ENCODE data around the gene PRR35. TPM values are rescaled to one million over a fixed set of nuclear protein-coding genes. Genes with fewer than 3 reads are reported as not detected.

The PRR35 gene
- polyA plus RNA-seq, 1 experiment = not detected

DNA sequence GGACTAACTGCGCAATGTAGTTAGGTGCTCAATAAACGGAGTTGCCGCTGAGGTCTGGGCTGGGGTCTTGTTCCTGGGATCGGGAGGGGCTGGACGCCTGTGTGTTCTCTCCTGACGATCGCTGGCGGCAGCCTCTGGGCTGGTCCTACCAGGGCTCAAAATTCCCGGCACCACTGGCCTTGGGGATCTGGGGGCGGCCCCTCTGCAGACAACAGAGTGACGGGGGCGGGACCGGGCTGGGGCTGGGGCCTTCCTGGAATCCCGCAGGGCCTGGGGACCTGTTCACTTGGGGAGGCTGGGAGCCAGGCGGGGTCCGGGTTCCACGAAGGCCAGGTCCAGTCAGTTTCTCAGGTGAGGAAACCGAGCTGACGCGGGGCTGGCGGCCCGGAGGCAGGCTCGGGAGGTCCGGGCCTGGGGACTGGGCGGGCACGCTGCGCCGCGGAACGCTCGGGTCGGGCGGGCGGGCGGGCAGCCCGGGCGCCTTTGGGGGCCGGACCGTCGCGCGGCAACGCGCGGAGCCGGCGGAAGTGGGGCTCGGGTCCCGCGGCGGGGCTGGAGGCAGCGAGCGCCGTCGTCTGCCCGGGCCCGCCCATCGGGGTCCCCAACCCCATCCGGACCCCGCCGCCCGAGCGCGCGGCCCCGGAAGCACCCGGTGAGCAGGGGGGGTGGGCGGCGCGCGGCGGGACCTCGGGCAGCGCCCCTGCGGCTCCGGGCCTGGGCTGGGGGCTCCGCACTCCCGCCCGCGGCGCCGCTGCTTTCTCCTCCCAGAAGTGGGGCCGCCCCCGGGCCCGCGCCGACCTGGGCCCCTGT, 9.5 kb downstream of the PRR35 start, which contains the start of gene PIGQ:
PIGQ (plus strand) TSS at position 524 of the 810 bp plus-strand sequence. CDS start 4,107 bp downstream, outside the sequence.
- ChIA-PET CTCF (interaction anchor here (0.6 kb wide), 1 partner anchor 163 kb away, joined by 3 read pairs; no protein-coding TSS in a partner anchor), POLR2A (no interaction called here)
- no peaks in the 10 kb centered on the region for H3K27me3 ChIP-seq (ENCODE audit: control insufficient read depth, insufficient read depth, low read length)
- no peaks in the 10 kb centered on the region for H3K9me3 ChIP-seq (ENCODE audit: control insufficient read depth, insufficient read depth, low read length)
- TF ChIP-seq, protein P1, sequence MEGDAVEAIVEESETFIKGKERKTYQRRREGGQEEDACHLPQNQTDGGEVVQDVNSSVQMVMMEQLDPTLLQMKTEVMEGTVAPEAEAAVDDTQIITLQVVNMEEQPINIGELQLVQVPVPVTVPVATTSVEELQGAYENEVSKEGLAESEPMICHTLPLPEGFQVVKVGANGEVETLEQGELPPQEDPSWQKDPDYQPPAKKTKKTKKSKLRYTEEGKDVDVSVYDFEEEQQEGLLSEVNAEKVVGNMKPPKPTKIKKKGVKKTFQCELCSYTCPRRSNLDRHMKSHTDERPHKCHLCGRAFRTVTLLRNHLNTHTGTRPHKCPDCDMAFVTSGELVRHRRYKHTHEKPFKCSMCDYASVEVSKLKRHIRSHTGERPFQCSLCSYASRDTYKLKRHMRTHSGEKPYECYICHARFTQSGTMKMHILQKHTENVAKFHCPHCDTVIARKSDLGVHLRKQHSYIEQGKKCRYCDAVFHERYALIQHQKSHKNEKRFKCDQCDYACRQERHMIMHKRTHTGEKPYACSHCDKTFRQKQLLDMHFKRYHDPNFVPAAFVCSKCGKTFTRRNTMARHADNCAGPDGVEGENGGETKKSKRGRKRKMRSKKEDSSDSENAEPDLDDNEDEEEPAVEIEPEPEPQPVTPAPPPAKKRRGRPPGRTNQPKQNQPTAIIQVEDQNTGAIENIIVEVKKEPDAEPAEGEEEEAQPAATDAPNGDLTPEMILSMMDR (IDR thresholded peaks at IDR 0.05; ENCODE audit: low read depth, low read length) = no peak
- H3K4me3 ChIP-seq (ENCODE audit: low read depth, low read length) = peak within 1 kb of the TSS; percentile 76
- peak within 1 kb of the TSS; percentile 61 for H3K27ac ChIP-seq (ENCODE audit: low read depth, low read length)
- DNase-seq (ENCODE audit: low read depth, low spot score) = no peak

DNA sequence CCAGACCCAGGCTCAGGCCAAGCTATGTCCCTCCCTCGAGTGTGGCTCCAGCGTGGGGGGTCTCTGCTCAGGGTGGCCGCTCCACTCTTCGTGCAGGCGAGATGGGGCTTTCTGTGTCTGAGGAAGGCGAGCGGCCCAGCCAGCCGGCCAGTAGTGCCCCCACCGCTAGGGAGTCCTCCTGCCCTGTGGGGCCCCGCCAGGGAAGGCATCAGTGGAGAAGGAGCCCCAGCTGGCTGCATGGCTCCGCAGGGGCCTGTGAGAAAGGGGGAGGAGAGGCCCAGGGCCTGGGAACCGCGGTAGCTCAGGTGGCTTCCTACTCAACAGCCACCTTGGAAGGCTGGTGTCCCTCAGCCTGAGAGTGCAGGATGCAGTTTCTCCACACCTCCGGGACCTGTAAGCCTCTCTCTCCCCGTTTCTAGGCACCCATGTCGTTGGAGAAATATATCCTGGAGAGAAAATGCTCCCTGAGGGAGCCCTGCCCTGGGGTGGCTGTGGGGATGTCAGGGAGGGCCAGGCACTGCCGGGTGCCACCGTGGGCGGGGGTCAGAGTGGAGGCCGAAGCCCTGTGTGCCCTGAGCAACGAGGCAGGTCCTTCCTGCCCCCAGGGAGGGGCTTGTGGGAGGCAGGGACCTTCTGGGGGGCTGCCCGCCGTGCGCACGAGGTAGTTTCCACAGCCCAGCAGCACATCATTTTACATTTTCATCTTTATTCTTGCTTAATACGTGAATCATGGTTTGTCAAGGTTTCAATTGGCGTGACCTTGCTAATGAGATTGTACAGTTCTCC, 12.9 kb downstream of the PRR35 start:
- CTCF ChIA-PET = no interaction called here
- H3K27me3 ChIP-seq (ENCODE audit: control insufficient read depth, insufficient read depth, low read length) = no peaks in the 10 kb centered on the region
- TF ChIP-seq, protein P1 (IDR thresholded peaks at IDR 0.05; ENCODE audit: low read depth, low read length) = no peak
- no peak overlapping the region for H3K27ac ChIP-seq (ENCODE audit: low read depth, low read length)
- no peak for DNase-seq (ENCODE audit: low read depth, low spot score)
- H3K4me3 ChIP-seq (ENCODE audit: low read depth, low read length) = no peak overlapping the region
- H3K9me3 ChIP-seq (ENCODE audit: control insufficient read depth, insufficient read depth, low read length) = no peaks in the 10 kb centered on the region; the same call in 1 of the 2 replicates
- POLR2A ChIA-PET = no interaction called here

DNA sequence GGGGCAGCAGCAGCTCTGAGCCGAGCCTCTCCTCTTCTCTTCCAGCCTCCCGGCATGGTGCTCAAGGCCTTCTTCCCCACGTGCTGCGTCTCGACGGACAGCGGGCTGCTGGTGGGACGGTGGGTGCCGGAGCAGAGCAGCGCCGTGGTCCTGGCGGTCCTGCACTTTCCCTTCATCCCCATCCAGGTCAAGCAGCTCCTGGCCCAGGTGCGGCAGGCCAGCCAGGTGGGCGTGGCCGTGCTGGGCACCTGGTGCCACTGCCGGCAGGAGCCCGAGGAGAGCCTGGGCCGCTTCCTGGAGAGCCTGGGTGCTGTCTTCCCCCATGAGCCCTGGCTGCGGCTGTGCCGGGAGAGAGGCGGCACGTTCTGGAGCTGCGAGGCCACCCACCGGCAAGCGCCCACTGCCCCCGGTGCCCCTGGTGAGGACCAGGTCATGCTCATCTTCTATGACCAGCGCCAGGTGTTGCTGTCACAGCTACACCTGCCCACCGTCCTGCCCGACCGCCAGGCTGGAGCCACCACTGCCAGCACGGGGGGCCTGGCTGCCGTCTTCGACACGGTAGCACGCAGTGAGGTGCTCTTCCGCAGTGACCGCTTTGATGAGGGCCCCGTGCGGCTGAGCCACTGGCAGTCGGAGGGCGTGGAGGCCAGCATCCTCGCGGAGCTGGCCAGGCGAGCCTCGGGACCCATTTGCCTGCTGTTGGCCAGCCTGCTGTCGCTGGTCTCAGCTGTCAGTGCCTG, 14.0 kb downstream of the PRR35 start:
- TF ChIP-seq, protein P1 (IDR thresholded peaks at IDR 0.05; ENCODE audit: low read depth, low read length) = no peak
- no peak overlapping the region for H3K27ac ChIP-seq (ENCODE audit: low read depth, low read length)
- H3K4me3 ChIP-seq (ENCODE audit: low read depth, low read length) = no peak overlapping the region
- DNase-seq (ENCODE audit: low read depth, low spot score) = no peak
- CTCF ChIA-PET = no interaction called here
- no peaks in the 10 kb centered on the region; the same call in 1 of the 2 replicates for H3K9me3 ChIP-seq (ENCODE audit: control insufficient read depth, insufficient read depth, low read length)
- no peaks in the 10 kb centered on the region for H3K27me3 ChIP-seq (ENCODE audit: control insufficient read depth, insufficient read depth, low read length)
- POLR2A ChIA-PET = no interaction called here

DNA sequence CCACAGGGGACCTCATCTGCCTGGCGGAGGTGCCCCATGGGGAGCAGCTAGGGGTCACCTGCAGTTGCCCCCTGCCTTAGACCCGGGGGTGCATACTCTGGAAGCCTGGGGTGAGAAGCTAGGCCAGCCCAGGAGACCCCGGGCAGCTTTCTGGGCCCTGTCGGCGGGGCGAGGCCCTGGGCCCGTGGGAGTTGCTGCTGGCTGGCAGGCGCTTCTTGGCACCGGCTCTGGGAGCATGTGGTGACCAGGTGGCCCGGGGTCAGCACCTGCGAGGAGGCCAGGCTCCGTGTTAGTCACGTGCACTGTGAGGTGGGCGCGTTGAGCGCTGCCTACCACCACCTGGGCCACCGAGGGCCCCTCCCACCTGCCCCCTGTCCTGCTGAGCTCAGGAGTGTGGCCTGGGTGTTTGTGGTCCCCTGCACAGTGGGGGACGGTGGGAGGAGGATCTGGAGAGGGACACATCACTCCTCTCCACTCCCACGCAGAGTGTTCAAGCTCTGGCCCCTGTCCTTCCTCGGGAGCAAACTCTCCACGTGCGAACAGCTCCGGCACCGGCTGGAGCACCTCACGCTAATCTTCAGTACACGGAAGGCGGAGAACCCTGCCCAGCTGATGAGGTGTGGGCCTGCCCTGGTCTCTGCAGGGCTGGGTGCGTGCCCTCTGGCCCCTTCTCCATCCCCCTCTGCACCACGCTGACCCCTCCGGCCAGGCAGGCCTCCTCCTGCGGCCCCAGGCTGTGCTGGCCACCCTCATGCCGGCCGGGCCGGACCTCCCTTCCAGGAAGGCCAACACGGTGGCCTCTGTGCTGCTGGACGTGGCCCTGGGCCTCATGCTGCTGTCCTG, 15.4 kb downstream of the PRR35 start:
- TF ChIP-seq, protein P1 (IDR thresholded peaks at IDR 0.05; ENCODE audit: low read depth, low read length) = no peak
- no peak overlapping the region for H3K4me3 ChIP-seq (ENCODE audit: low read depth, low read length)
- no peak overlapping the region for H3K27ac ChIP-seq (ENCODE audit: low read depth, low read length)
- ChIA-PET POLR2A (no interaction called here), CTCF (no interaction called here)
- no peaks in the 10 kb centered on the region; the same call in 1 of the 2 replicates for H3K9me3 ChIP-seq (ENCODE audit: control insufficient read depth, insufficient read depth, low read length)
- DNase-seq (ENCODE audit: low read depth, low spot score) = no peak
- no peaks in the 10 kb centered on the region for H3K27me3 ChIP-seq (ENCODE audit: control insufficient read depth, insufficient read depth, low read length)

All from AG04450 (cell line).